ENCODE results near the gene GPATCH1.

Gene GPATCH1

DNA sequence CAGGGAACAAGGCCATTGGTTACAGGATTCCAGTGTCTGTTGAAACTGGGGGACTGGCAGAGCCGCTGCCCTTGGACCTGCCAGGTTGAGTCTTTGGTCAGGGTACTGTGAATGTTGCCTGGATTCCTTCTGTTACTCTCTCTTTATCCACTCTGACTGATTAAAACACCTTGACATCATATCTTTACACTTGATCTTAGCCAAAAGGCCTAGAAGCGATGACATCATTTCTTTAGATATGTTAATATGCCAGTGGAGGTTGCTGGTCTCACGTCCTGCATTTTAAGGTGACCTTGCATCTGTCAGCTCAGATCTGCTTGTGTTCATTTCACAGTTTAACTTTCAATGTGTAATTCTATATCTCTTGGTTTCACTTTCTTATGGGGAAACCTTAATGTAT is 9.2 kb downstream of the GPATCH1 start:
- Histone ChIP-seq H3K36me3 (ENCODE audit: insufficient read depth, low read length) (peaks cover 16% of the 10 kb centered on the region; the same call in 1 of the 2 replicates), H3K27me3 (ENCODE audit: insufficient read depth, low read length, poor library complexity, severe bottlenecking) (no peaks in the 10 kb centered on the region)
- TF ChIP-seq, protein P1, sequence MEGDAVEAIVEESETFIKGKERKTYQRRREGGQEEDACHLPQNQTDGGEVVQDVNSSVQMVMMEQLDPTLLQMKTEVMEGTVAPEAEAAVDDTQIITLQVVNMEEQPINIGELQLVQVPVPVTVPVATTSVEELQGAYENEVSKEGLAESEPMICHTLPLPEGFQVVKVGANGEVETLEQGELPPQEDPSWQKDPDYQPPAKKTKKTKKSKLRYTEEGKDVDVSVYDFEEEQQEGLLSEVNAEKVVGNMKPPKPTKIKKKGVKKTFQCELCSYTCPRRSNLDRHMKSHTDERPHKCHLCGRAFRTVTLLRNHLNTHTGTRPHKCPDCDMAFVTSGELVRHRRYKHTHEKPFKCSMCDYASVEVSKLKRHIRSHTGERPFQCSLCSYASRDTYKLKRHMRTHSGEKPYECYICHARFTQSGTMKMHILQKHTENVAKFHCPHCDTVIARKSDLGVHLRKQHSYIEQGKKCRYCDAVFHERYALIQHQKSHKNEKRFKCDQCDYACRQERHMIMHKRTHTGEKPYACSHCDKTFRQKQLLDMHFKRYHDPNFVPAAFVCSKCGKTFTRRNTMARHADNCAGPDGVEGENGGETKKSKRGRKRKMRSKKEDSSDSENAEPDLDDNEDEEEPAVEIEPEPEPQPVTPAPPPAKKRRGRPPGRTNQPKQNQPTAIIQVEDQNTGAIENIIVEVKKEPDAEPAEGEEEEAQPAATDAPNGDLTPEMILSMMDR (conservative IDR thresholded peaks at IDR 0.05; ENCODE audit: low read length), result no peak
- TF ChIP-seq EZH2phosphoT487 (IDR thresholded peaks at IDR 0.05; ENCODE audit: borderline replicate concordance), result no peak

DNA sequence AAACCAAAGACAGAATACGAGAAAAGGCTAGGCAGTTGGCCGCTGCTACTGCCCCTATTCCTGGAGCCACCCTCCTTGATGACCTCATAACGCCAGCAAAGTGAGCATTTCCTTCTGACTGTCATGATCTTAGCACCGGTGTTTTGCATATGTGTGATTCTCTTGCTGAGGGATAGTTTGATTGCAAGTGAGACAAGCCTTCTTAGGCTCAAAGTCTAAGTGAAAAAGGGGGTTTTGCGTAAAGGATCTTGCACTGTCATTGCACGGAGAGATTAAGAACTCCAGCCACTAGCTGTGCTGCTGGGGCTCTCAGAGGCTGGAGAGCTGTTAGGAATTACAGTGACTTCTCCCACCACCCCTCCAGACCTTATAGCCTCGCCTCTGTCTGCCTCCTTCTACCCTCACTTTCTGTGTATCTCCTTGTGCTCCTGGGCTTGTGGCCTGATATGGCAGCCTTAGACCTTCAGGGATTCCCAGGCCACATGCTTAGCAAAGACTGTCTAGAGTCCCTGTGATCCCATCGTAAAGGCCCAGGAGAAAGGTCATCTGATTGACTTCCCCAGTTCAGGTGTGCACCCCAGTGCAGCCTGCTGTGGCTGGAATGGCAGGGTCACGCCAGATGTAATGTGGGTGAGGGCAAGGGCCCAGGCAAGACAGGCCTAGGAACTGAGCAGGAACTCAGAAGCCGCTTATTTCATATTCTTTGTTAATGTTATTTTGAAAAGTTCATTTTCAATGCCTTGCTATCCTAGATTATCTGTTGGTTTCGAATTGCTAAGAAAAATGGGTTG is 12.6 kb downstream of the GPATCH1 start:
- Histone ChIP-seq H3K36me3 (ENCODE audit: insufficient read depth, low read length) (peaks cover 40% of the 10 kb centered on the region; the same call in 1 of the 2 replicates), H3K79me2 (ENCODE audit: insufficient read depth, low read length) (no peaks in the 10 kb centered on the region), H3K27me3 (ENCODE audit: insufficient read depth, low read length, poor library complexity, severe bottlenecking) (no peaks in the 10 kb centered on the region), H3K4me2 (ENCODE audit: low read depth, low read length, poor library complexity, severe bottlenecking) (no peak overlapping the region), H3K9me2 (replicated peaks; ENCODE audit: low read depth, low read length) (no peaks in the 10 kb centered on the region), H2AFZ (ENCODE audit: low read length) (no peak overlapping the region), H3K4me3 (ENCODE audit: low read length, poor library complexity, severe bottlenecking) (no peak overlapping the region), H3K9ac (ENCODE audit: low read depth, low read length, poor library complexity, severe bottlenecking) (no peak overlapping the region), H3K9me3 (ENCODE audit: insufficient read depth, low read depth, low read length) (no peaks in the 10 kb centered on the region), H3K4me1 (ENCODE audit: insufficient read depth, low read length, poor library complexity, severe bottlenecking) (no peaks in the 10 kb centered on the region), H3F3A (ENCODE audit: low read depth) (no peaks in the 10 kb centered on the region), H4K20me1 (ENCODE audit: insufficient read depth, low read length, poor library complexity, severe bottlenecking) (no peaks in the 10 kb centered on the region)
- TF ChIP-seq EZH2phosphoT487 (IDR thresholded peaks at IDR 0.05; ENCODE audit: borderline replicate concordance), result no peak
- TF ChIP-seq, protein P1 (conservative IDR thresholded peaks at IDR 0.05; ENCODE audit: low read length), result no peak

More for the DNA sequence above, 9.2 kb downstream of the GPATCH1 start:
- no peak overlapping the region for H3K9ac ChIP-seq (ENCODE audit: low read depth, low read length, poor library complexity, severe bottlenecking)
- H3K9me3 ChIP-seq (ENCODE audit: insufficient read depth, low read depth, low read length), result no peaks in the 10 kb centered on the region
- H3K9me2 ChIP-seq (replicated peaks; ENCODE audit: low read depth, low read length), result no peaks in the 10 kb centered on the region
- no peaks in the 10 kb centered on the region for H3F3A ChIP-seq (ENCODE audit: low read depth)
- H4K20me1 ChIP-seq (ENCODE audit: insufficient read depth, low read length, poor library complexity, severe bottlenecking), result no peaks in the 10 kb centered on the region
- no peak overlapping the region for H3K4me2 ChIP-seq (ENCODE audit: low read depth, low read length, poor library complexity, severe bottlenecking)
- no peaks in the 10 kb centered on the region for H3K4me1 ChIP-seq (ENCODE audit: insufficient read depth, low read length, poor library complexity, severe bottlenecking)
- no peak overlapping the region for H2AFZ ChIP-seq (ENCODE audit: low read length)
- no peak overlapping the region for H3K4me3 ChIP-seq (ENCODE audit: low read length, poor library complexity, severe bottlenecking)
- H3K79me2 ChIP-seq (ENCODE audit: insufficient read depth, low read length), result no peaks in the 10 kb centered on the region

DNA sequence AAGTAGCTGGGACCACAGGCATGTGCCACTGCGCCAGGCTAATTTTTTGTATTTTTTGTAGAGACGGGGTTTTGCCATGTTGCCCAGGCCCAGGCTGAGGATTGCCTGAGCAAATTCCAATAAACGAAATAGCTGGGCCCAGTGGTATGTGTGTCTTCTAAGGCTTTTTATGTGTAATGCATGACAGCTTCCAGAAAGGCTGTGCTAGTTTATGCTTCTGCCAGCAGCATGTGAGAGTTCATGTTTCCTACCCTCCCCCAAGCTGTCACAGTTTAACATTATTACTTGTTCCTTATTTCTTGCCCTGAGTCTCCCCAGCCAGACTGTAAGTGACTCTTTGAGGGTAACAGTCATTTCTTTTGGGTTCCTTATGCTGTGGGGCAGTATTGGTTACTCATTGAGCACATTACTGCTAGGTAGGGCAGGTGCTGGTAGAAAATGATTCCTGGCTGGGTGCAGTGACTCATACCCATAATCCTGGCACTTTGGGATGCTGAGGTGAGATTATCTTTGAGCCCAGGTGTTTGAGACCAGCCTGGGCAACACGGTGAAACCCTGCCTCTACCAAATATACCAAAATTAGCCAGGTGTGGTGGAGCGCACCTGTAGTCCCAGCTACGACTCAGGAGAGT is 13.6 kb downstream of the GPATCH1 start:
- Histone ChIP-seq H3K9me3 (ENCODE audit: insufficient read depth, low read depth, low read length) (no peaks in the 10 kb centered on the region), H3K79me2 (ENCODE audit: insufficient read depth, low read length) (no peaks in the 10 kb centered on the region), H3K4me2 (ENCODE audit: low read depth, low read length, poor library complexity, severe bottlenecking) (no peak overlapping the region), H3K9ac (ENCODE audit: low read depth, low read length, poor library complexity, severe bottlenecking) (no peak overlapping the region), H3K4me3 (ENCODE audit: low read length, poor library complexity, severe bottlenecking) (no peak overlapping the region), H3K27me3 (ENCODE audit: insufficient read depth, low read length, poor library complexity, severe bottlenecking) (no peaks in the 10 kb centered on the region), H2AFZ (ENCODE audit: low read length) (no peak overlapping the region), H3K36me3 (ENCODE audit: insufficient read depth, low read length) (peaks cover 42% of the 10 kb centered on the region; the same call in 1 of the 2 replicates), H3K9me2 (replicated peaks; ENCODE audit: low read depth, low read length) (no peaks in the 10 kb centered on the region), H3F3A (ENCODE audit: low read depth) (no peaks in the 10 kb centered on the region), H4K20me1 (ENCODE audit: insufficient read depth, low read length, poor library complexity, severe bottlenecking) (no peaks in the 10 kb centered on the region), H3K4me1 (ENCODE audit: insufficient read depth, low read length, poor library complexity, severe bottlenecking) (no peaks in the 10 kb centered on the region)
- TF ChIP-seq EZH2phosphoT487 (IDR thresholded peaks at IDR 0.05; ENCODE audit: borderline replicate concordance), result no peak
- TF ChIP-seq, protein P1 (conservative IDR thresholded peaks at IDR 0.05; ENCODE audit: low read length), result no peak

All from Loucy (cell line).